Astrocyte (in vitro differentiated cells and primary cell): ENCODE measurements around the gene KERA.

Experiments
- CTCF ChIP-seq: IDR thresholded peaks from 2 replicates; pipeline ENCODE4 v1.5.1; 2011; ENCODE audit warnings: low read depth, mild to moderate bottlenecking, inconsistent platforms, low read length, moderate library complexity; ENCODE audit not compliant: insufficient read depth
- EZH2 ChIP-seq: IDR thresholded peaks from 2 replicates; pipeline ENCODE4 v1.6.1; 2012; ENCODE audit warnings: mild to moderate bottlenecking, low read length, inconsistent platforms; ENCODE audit not compliant: insufficient read depth

- TF ChIP-seq CTCF (no peak), EZH2 (no peak)
These were observed 962 bp upstream of the KERA start for GRCh38 chr12:91058786-91059185.
